Measurements from ENCODE around the gene GNRHR.

- no peak for TF ChIP-seq POLR2A (IDR thresholded peaks at IDR 0.05)
- TF ChIP-seq, protein P1, sequence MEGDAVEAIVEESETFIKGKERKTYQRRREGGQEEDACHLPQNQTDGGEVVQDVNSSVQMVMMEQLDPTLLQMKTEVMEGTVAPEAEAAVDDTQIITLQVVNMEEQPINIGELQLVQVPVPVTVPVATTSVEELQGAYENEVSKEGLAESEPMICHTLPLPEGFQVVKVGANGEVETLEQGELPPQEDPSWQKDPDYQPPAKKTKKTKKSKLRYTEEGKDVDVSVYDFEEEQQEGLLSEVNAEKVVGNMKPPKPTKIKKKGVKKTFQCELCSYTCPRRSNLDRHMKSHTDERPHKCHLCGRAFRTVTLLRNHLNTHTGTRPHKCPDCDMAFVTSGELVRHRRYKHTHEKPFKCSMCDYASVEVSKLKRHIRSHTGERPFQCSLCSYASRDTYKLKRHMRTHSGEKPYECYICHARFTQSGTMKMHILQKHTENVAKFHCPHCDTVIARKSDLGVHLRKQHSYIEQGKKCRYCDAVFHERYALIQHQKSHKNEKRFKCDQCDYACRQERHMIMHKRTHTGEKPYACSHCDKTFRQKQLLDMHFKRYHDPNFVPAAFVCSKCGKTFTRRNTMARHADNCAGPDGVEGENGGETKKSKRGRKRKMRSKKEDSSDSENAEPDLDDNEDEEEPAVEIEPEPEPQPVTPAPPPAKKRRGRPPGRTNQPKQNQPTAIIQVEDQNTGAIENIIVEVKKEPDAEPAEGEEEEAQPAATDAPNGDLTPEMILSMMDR (IDR thresholded peaks at IDR 0.05), result no peak
Measured at GRCh38 chr4:67765401-67765800, 11.2 kb upstream of the GNRHR start.
